Neural cell (in vitro differentiated cells): ENCODE data around the gene OR2T27.

Experiments
- EZH2 ChIP-seq: fragments of 200-600, 300-800 bp; shearing (Covaris generic), sonication (generic); IDR thresholded peaks from 2 replicates; pipeline ENCODE4 v1.6.1; 2014; ENCODE audit warnings: antibody characterized with exemption, low read length, borderline replicate concordance, mild to moderate bottlenecking; ENCODE audit not compliant: insufficient read depth, poor library complexity, severe bottlenecking
- POLR2AphosphoS5 ChIP-seq: IDR thresholded peaks from 2 replicates; pipeline ENCODE4 v1.6.1; 2012
- TAF1 ChIP-seq: IDR thresholded peaks from 2 replicates; pipeline ENCODE4 v1.6.1; 2012; ENCODE audit warnings: low read depth
- TF ChIP-seq, protein P1 (sequence below): fragments of 450-650 bp; IDR thresholded peaks from 2 replicates; pipeline ENCODE4 v1.5.1; 2014; ENCODE audit warnings: antibody characterized with exemption, mild to moderate bottlenecking, moderate library complexity; ENCODE audit not compliant: poor library complexity, severe bottlenecking

DNA sequence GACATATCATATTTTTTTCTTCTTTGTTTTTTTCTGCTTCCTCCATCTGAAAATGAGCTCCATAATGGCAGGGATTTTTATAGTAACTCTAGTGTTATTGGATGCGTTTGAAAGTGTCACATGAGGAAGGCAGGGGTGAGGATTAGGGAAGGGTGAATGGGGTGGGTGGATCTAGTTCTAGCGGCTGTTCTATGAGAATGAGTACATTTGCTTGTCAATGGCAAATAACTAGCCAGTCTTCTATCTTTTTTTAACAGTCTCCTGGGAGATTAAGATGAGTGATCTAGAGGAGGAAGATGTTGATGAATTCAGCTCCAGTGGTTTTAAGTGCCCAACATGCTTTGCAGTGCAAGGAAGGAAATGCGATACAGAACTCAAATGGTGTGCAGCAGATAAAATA, 41.4 kb upstream of the OR2T27 start:
- TF ChIP-seq, protein P1, sequence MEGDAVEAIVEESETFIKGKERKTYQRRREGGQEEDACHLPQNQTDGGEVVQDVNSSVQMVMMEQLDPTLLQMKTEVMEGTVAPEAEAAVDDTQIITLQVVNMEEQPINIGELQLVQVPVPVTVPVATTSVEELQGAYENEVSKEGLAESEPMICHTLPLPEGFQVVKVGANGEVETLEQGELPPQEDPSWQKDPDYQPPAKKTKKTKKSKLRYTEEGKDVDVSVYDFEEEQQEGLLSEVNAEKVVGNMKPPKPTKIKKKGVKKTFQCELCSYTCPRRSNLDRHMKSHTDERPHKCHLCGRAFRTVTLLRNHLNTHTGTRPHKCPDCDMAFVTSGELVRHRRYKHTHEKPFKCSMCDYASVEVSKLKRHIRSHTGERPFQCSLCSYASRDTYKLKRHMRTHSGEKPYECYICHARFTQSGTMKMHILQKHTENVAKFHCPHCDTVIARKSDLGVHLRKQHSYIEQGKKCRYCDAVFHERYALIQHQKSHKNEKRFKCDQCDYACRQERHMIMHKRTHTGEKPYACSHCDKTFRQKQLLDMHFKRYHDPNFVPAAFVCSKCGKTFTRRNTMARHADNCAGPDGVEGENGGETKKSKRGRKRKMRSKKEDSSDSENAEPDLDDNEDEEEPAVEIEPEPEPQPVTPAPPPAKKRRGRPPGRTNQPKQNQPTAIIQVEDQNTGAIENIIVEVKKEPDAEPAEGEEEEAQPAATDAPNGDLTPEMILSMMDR, result no peak
- TF ChIP-seq POLR2AphosphoS5 (no peak), EZH2 (no peak), TAF1 (no peak)
